Measurements from ENCODE around the gene GABRG3. TPM values are rescaled to one million over a fixed set of nuclear protein-coding genes. Genes with fewer than 3 reads are reported as not detected.

GABRG3 gene
- total RNA-seq = not detected in 2 replicates

GRCh38 chr15:26970712-26971210 lies at the start of gene GABRG3:
TSS of gene GABRG3 (plus strand) at chr15:26971181.

Small RNA genes lying within 50 kb of the gene (small RNA-seq; reads per million reads assigned to genes)
- gene RNA5SP391 (ENCODE audit: low replicate concordance) (not detected), gene SERPINE4P (ENCODE audit: low replicate concordance) (not detected)

Other genes starting within 250 kb of the GABRG3 start
- 0.22 and 0.29 TPM in 2 replicates for gene GABRB3, start 198.1 kb upstream of the GABRG3 start, total RNA-seq
- gene GABRA5, start 104.1 kb upstream of the GABRG3 start, total RNA-seq = not detected in 2 replicates

All from placental pericyte (primary cell).